OCI-LY7 (cell line): ENCODE data around the gene WFDC6. TPM values are rescaled to one million over a fixed set of nuclear protein-coding genes. Genes with fewer than 3 reads are reported as not detected.

Experiments used
- BruUV-seq: library from RNA; stranded (reverse); fragments of 400-500 nt; replicated peaks from 2 replicates; lab custom pipeline; 2021; lab: Mats Ljungman, UMichigan
- CTCF ChIA-PET: fragments of 300-600 bp; sonication (Branson Sonifier 250); formaldehyde crosslinking; loops from one replicate; lab custom pipeline; 2022; ENCODE audit warnings: antibody characterized with exemption; ENCODE audit not compliant: unreplicated experiment; lab: Charles Lee
- POLR2A ChIA-PET: fragments of 300-600 bp; sonication (Branson Sonifier 250); formaldehyde crosslinking; loops from one replicate; lab custom pipeline; 2022; ENCODE audit warnings: antibody characterized with exemption; lab: Charles Lee
- DNase-seq: peaks from one replicate; pipeline ENCODE4 v3.0.0-alpha.2; 2015; ENCODE audit warnings: low spot score
- H2AFZ ChIP-seq: fragments of 200-600 bp; sonication (generic), shearing (Covaris generic); 2 replicates; pipeline ENCODE4 v1.6.1; 2014; ENCODE audit warnings: mild to moderate bottlenecking, antibody characterized with exemption, low read length, moderate library complexity
- H3K27ac ChIP-seq: fragments of 200-600 bp; sonication (generic); 2 replicates; pipeline ENCODE4 v1.5.1; 2014; ENCODE audit warnings: mixed run types, low read depth, mild to moderate bottlenecking, moderate library complexity, low read length, inconsistent platforms; ENCODE audit not compliant: poor library complexity, severe bottlenecking
- H3K36me3 ChIP-seq: fragments of 200-600 bp; sonication (generic); 2 replicates; pipeline ENCODE4 v1.6.1; 2014; ENCODE audit warnings: mild to moderate bottlenecking, antibody characterized with exemption, low read length, moderate library complexity, mixed read lengths; ENCODE audit not compliant: insufficient read depth
- H3K4me1 ChIP-seq: fragments of 200-600 bp; sonication (generic); 2 replicates; pipeline ENCODE4 v1.5.1; 2014; ENCODE audit warnings: mild to moderate bottlenecking, low read length; ENCODE audit not compliant: insufficient read depth, poor library complexity, severe bottlenecking
- H3K4me2 ChIP-seq: fragments of 200-600 bp; sonication (generic); 2 replicates; pipeline ENCODE4 v1.6.1; 2014; ENCODE audit warnings: mild to moderate bottlenecking, low read length
- H3K4me3 ChIP-seq: fragments of 200-600 bp; sonication (generic); 2 replicates; pipeline ENCODE4 v1.5.1; 2014; ENCODE audit warnings: mild to moderate bottlenecking, low read depth, low read length; ENCODE audit not compliant: poor library complexity, severe bottlenecking
- H3K79me2 ChIP-seq: fragments of 200-600 bp; sonication (generic); 2 replicates; pipeline ENCODE4 v1.6.1; 2016; ENCODE audit warnings: low read depth, mild to moderate bottlenecking, low read length, moderate library complexity, mixed read lengths; ENCODE audit not compliant: insufficient read depth
- H3K9me2 ChIP-seq: fragments of 200-600 bp; sonication (generic); 2 replicates; pipeline ENCODE4 v1.6.1; 2016; ENCODE audit warnings: mild to moderate bottlenecking, low read length, mixed read lengths; ENCODE audit not compliant: insufficient read depth
- H3K9me3 ChIP-seq: fragments of 200-600 bp; sonication (generic); 2 replicates; pipeline ENCODE4 v1.6.1; 2014; ENCODE audit warnings: mild to moderate bottlenecking, mixed run types, low read length, mixed read lengths
- H4K20me1 ChIP-seq: fragments of 200-600 bp; sonication (generic); 2 replicates; pipeline ENCODE4 v1.6.1; 2014; ENCODE audit warnings: mild to moderate bottlenecking, antibody characterized with exemption, low read length, moderate library complexity, mixed read lengths; ENCODE audit not compliant: insufficient read depth
- CTCF ChIP-seq: fragments of 200-600 bp; sonication (generic); conservative IDR thresholded peaks from 2 replicates; pipeline ENCODE4 v1.5.1; 2014; ENCODE audit warnings: mild to moderate bottlenecking, antibody characterized with exemption, low read length, moderate library complexity, mixed read lengths
- EZH2phosphoT487 ChIP-seq: fragments of 200-600 bp; sonication (generic); IDR thresholded peaks from 2 replicates; pipeline ENCODE4 v1.6.1; 2018; ENCODE audit warnings: low read depth, borderline replicate concordance, mild to moderate bottlenecking, mixed run types, antibody characterized with exemption, low read length, moderate library complexity, mixed read lengths
- intact Hi-C: fragments of 100-400 bp; cut with micrococcal nuclease; formaldehyde crosslinking; loops from one replicate; pipeline ENCODE4 v1.10.0; 2022; ENCODE audit not compliant: unreplicated experiment
- total RNA-seq, 2 experiments: library from RNA; depleted of rRNA in 1 of 2; stranded (reverse); fragments of >200 nt in 1 of 2; shearing (Covaris generic) in 1 of 2; gene quantifications; 2 replicates each; pipeline ENCODE4 v1.2.3, GENCODE V29; 2014 to 2022

Gene WFDC6
- total RNA-seq, 2 experiments from 2014 or later = not detected

GRCh38 chr20:45527294-45527693 is 12.0 kb downstream of the WFDC6 start:
- Histone ChIP-seq H3K9me3 (no peaks in the 10 kb centered on the region), H3K4me1 (no peaks in the 10 kb centered on the region), H3K9me2 (no peaks in the 10 kb centered on the region), H3K79me2 (no peaks in the 10 kb centered on the region), H4K20me1 (no peaks in the 10 kb centered on the region), H3K4me2 (no peak overlapping the region), H2AFZ (no peak overlapping the region), H3K36me3 (no peaks in the 10 kb centered on the region), H3K4me3 (no peak overlapping the region), H3K27ac (no peak overlapping the region)
- TF ChIP-seq EZH2phosphoT487 = no peak
- TF ChIP-seq CTCF = no peak
- ChIA-PET CTCF (no interaction called here), POLR2A (interaction anchor here (0.7 kb wide), 2 partner anchors 67 to 1618 kb away, joined by 3 to 5 read pairs; no protein-coding TSS in a partner anchor)
- no TSS peak for BruUV-seq
- no peak for DNase-seq
- intact Hi-C loops = no loop called here

- CTCF ChIA-PET = no interaction called here
- no TSS peak for BruUV-seq
These were observed 15.5 kb downstream of the WFDC6 start for GRCh38 chr20:45523821-45524220.

More at GRCh38 chr20:45523821-45524220, 15.5 kb downstream of the WFDC6 start:
- Histone ChIP-seq H3K79me2 (no peaks in the 10 kb centered on the region), H2AFZ (no peak overlapping the region), H3K4me1 (no peaks in the 10 kb centered on the region), H3K27ac (no peak overlapping the region), H3K9me2 (no peaks in the 10 kb centered on the region), H3K36me3 (no peaks in the 10 kb centered on the region), H4K20me1 (no peaks in the 10 kb centered on the region), H3K4me2 (no peak overlapping the region), H3K4me3 (no peak overlapping the region), H3K9me3 (no peaks in the 10 kb centered on the region)
- no peak for DNase-seq
- intact Hi-C loops = no loop called here
- POLR2A ChIA-PET = interaction anchor here (0.5 kb wide), 1 partner anchor 134 kb away, joined by 3 read pairs; no protein-coding TSS in a partner anchor
- no peak for TF ChIP-seq CTCF
- no peak for TF ChIP-seq EZH2phosphoT487
